Fibroblast of gingiva (primary cell): Measurements from ENCODE around the gene HCCS.
A peak's percentile ranks its signal among the peaks of the same experiment; 100 is the strongest.

Experiments used
- DNase-seq: peaks from one replicate; pipeline ENCODE4 v3.0.0-alpha.2; 2011; ENCODE audit warnings: low read depth

The HCCS gene

DNA sequence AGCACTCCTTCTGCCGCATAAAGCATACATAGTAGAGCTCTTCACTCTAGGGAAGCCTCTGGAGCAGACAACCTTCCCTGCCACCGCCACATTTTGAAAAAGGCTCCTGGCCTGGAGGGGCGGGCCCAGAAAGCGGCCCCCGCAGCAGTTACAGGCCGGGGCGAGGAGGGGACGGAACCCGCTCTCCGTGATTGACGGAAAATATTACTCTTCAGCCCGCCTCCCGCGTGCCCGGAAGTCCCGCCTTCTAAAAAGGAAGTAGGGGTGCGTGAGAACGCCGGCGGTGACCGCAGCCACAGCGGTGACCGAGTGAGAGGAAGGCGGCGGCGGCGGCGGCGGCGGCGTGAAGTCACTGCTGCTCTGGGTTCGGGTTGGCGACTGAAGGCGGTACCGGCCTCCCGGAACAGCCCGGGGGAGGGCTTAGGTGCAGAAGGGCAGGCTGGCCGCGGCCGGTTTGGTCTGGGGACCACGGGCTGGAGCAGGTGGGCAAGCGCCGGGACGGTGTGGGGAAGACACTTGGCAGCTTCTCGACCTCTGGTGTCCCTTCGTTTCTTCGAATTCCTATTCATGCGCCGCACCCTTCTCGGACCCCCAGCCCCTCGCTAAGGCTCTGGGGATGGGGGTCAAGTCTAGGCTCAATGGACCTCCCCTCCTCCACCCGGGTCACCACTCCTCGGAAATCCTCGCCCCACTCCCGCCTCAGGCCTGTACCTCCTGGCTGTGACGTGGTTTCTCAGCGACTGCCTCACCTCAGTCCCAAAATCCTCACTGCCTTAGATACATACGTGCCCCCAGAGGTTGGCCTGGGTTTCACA, at the start of gene HCCS:
TSS of gene HCCS (plus strand) at position 296 of the 815 bp plus-strand sequence. CDS start 729 bp downstream, outside the sequence.
- peak; percentile 82 for DNase-seq

- DNase-seq: no peak
These were observed 46.9 kb upstream of the HCCS start for GRCh38 chrX:11064276-11064675.

- peak; percentile 77 for DNase-seq
These were observed 46.1 kb upstream of the HCCS start for GRCh38 chrX:11064851-11065600.

DNA sequence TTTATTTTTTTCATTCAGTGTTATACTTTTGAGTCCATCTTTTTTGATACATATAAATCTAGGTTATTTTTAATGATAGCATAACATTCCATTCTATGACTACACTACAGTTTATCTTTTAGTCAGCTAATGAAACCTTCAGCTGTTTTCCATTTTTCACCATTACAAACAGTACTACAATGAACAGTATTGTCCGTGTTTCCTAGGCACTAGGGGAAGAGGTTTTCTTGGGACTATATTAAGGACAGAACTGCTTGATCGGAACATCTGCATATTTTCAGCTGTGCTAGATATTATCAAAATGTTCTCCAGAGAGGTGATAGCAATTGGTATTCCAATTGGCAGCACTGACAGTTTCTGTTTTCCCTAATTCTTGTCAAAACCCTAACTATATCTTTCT, 44.3 kb upstream of the HCCS start:
- no peak for DNase-seq

GRCh38 chrX:11073381-11073780, 37.8 kb upstream of the HCCS start:
- DNase-seq: no peak

DNA sequence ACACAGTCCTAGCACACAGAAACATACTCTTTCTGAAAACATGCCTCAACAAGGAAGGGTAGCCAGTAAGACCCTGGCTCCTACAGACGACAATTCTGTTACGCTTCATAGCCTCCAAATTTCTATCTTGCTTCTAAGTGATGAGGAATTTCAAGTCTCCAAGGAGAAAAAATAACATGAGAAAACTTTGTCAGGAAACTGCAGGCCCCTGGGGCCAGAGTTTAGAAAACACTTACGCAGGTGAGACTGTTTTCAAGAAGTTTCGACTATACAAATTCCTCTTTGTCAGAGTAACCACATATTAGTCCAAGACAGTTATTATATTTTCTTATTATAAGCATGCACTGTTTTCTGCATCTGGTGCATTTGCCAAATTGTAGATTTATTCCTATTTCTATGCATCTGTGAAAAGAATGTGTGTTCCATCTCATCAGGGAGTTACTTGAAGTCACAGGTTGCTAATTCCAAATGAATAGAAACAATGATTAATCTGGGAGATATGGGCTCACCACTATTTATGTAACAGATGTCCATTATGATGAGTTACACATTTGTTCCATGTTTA, 30.3 kb upstream of the HCCS start:
- no peak for DNase-seq

- DNase-seq: peak; percentile 14
These were observed 29.6 kb upstream of the HCCS start for GRCh38 chrX:11081511-11081910.

- DNase-seq: no peak
These were observed 25.8 kb upstream of the HCCS start for GRCh38 chrX:11085305-11085704.

DNA sequence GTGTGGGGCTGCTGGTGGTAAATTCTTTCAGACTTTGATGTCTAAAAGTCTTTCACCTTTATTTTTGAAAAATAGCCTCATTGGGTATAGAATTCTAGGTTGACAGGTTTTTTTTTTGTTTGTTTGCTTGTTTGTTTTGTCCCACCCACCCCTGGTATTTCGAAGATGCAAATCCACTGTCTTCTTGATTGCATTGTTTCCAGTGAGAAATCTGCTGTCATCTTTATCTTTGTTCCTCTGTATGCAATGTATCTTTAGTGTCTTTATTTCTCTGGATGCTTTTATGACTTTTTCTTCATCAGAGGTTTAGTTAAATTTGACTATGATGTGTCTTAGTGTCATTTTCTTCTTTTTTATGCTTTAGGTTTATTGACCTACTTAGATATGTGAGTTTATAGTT, 21.3 kb upstream of the HCCS start:
- DNase-seq: no peak

- DNase-seq: no peak
These were observed 13.2 kb upstream of the HCCS start for GRCh38 chrX:11097933-11098332.

DNA sequence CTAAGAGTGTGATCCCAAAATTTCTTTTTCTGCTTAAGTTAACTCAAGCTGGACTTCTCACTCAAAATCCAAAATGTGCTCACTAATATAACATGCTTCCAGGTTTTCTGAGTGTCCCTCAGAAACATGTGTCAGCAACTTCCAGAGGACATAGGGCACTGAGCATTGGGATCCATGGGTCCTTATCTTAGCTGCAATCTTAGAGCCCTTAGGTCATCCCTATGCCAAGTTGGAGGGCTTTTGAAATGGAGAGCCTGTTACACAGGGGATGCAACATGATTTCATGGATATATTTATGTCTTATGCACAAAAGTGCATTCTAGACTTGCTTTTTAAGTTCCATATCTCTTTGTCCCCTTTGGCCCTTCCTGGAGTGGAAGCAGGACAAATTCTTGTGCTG, 11.7 kb upstream of the HCCS start:
- DNase-seq: no peak

- DNase-seq: peak; percentile 59
These were observed 10.7 kb upstream of the HCCS start for GRCh38 chrX:11100281-11101035.

DNA sequence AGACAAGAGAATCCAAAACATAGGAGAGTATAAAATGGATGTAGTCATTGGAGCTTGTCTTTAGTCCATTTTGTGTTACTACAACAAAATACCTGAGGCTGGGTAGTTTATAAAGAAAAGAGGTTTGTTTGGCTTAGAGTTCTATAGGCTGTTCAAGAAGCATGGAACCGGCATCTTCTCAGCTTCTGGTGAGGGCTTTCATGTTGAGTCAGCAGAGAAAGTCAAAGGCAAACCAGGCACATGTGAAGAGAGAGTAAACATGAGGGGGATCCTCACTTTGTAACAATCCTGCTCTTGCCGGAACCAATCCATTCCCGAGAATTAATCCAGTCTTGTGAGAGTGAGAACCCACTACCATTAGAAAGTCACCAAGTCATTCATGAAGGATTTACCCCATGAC, 8.1 kb upstream of the HCCS start:
- DNase-seq: no peak

GRCh38 chrX:11103751-11104150, 7.4 kb upstream of the HCCS start:
- DNase-seq: no peak

DNA sequence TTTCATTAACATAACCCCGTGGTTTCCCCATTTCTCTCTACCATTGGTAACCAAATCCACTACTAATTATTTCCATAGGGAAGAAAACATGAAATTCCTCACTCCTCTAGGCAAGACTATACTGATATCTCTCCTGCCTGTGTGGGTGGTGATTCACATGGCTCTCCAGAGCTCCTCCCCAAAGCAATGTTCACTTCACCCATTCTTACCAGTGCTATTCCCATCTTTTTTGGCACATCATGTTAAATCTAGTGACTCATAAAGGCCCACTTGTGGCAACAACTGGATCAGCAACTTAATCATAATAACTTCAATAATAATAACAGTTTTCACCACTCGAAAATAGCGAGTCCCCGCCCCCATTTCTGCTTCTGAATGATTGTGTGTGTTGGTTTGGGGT, 6.1 kb upstream of the HCCS start:
- peak; percentile 14 for DNase-seq

DNA sequence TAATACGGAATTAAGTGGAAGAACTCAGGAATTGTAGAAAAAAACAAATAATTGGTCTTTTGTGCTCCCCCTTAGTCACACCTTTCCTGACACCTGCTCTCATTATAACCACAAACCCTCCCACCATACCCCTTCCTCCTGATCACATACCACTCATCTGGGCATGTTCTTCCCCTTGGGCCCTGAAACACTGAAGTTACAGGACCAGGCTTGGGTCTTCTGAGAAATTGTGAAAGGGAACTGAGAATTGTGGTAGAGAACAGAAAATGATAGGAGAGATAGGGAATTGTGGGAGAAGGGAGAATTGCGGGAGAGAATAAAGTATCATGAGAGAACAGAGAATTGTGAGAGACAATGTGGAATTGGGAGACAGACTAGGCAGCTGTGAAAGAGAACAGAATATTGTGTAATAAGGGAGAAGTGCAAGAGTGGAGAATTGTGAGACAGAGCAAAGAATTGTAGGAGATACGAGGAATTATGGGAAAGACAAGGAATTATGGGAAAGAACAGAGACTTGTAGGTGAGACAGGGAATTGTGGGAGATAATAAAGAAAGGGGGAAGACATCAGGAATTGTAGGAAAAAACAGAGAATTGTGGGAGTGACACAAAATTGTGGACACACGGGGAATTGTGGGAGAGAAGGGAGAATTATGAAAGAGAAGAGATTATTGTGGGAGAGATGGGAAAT, 2.7 kb upstream of the HCCS start:
- DNase-seq: no peak

- no peak for DNase-seq
These were observed 1.2 kb upstream of the HCCS start for GRCh38 chrX:11109968-11110367.

- no peak for DNase-seq
These were observed 815 bp downstream of the HCCS start for GRCh38 chrX:11111947-11112346.

- peak; percentile 30 for DNase-seq
These were observed 2.6 kb downstream of the HCCS start for GRCh38 chrX:11113731-11114130.

DNA sequence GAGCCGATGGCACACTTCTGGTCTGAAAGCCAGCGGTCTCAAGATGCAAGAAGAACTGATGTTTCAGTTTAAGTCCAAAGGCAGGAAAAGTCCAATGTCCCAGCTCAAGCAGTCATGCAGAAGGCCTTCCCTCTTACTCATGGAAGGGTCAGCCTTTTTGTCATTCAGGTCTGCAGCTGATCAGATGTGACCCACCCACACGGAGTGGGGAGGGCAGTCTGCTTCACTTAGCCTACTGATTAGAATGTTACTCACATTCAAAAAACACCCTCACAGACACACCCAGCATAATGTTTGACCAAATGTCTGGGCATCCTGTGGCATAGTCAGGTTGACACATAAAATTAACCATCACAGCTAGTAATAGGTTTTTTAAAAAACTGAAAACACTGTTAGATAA, 6.6 kb downstream of the HCCS start:
- DNase-seq: no peak

DNA sequence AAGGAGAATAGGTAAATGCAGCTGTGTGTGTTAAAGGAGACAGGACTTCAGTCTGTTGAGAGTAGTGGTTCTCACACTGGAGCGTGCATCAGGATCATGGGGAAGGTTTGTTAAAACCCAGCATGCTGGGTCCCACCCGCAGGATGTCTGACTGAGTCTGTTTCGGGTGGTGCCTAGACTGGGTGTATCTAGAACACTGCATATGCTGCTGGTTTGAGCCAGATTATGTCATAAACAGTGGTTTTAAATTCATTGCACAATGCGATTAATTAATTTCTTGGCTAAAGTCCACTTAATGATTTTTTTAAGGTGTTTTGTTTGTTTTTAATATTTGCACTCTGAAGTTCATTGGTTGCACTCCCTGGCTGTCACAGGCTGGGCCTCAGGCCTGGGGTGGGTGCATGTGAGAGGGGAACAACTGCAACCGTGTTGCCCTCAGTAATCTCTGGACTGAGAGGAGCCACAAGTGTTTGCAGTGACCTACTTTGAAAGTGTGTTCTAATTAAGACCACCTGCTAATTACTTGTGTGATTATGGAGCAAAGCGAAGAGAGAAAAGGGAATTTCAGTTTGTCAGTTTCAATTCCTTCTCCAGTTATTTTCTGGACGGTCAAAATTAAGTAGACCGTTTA, 8.3 kb downstream of the HCCS start:
- no peak for DNase-seq
